Stimulated activated CD4-positive, alpha-beta T cell treated with anti-CD3 and anti-CD28 coated beads, Interleukin-2, amount 100 ng/mL, for 24 hours (primary cell): ENCODE measurements around the gene LPCAT3.

Source experiments
- DNase-seq, 2 donors: peaks; one replicate each; pipeline ENCODE4 v3.0.0-alpha.2; 2020

Gene LPCAT3

DNA sequence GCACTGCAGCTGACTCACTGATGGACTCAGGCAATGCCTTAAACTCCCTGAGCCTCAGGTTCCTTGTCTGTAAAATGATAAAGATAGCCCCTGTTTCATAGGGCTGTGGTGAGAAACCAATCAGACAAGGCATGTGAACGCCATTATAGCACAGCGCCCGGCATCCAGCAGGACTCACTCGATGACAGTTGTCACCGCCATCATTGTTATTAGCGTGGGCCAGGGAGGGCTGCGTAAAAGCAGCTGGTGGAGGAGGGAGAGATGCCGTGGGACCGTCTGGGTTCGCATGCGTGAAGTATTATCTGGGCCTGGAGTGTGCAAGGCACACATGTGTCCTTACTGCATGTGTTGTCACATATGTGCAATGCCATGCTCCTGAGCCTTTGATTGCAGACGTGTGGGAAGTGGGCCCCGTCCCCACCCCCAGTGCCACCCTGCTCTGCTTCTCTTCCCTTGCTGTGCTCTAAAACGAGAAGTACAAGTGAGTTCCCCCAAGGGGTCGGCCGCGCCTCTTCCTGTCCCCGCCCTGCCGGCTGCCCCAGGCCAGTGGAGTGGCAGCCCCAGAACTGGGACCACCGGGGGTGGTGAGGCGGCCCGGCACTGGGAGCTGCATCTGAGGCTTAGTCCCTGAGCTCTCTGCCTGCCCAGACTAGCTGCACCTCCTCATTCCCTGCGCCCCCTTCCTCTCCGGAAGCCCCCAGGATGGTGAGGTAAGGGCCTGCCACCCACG is 67.3 kb downstream of the LPCAT3 start, which contains the start of gene PTPN6:
Gene PTPN6, plus strand, starts transcription at position 546 of the 730 bp plus-strand sequence. Its CDS starts 157 bp downstream, at position 703.
- peak; percentile 64 to 75 for DNase-seq

DNA sequence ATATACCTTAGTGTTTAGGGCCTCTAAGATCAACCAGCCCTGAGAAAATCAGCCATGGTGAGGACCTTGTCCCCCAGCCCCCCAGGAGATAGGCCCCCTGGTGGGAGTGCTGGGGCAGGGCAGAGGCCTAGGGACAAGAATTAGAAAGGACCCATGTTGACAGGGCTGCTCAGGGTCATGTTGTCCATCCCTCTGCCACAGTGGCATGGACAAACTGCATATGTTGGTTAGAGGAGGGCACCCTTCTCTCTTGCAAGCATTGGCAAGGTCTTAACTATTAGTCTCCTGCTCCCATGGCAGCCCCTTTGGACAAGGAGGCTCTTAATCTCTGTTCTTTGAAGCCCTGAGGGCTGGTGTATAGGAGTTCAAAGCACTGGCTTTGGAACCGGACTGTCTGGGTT is 67.9 kb downstream of the LPCAT3 start:
- DNase-seq = peak; percentile 30 to 44

DNA sequence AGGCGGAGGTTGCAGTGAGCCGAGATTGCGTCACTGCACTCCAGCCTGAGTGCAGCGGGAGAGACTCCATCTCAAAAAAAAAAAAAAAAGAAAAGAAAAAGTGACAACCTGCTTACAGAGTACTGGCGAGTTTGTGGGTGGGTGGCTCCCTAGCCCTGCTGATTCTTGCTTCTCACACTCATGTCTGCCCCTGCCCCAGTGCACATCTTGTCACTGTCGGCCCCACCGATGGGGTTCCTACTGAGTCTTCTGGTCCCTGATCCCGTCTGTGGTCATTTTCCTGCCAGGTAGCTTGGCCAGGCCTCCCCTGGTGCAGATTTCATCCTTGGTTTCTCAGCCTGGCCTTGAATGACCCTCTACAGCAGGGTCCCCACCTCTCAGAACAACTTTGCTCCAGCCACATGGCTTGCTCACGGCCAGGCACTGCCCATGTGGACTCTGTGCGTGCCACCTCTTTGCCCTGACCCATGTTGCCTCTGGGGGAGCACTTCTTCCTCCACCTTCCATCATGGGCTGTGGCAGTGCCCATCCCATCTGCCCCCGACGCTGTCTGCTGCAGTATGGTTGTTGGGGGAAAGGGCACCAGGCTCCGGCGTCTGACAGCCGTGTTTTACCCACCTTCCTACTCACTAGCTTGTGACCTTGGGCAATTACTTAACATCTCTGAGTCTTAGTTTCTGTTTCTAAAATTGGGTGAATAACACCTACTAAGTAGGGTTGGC is 69.2 kb downstream of the LPCAT3 start:
- peak in 1 of 2 donors; percentile 31 for DNase-seq

DNA sequence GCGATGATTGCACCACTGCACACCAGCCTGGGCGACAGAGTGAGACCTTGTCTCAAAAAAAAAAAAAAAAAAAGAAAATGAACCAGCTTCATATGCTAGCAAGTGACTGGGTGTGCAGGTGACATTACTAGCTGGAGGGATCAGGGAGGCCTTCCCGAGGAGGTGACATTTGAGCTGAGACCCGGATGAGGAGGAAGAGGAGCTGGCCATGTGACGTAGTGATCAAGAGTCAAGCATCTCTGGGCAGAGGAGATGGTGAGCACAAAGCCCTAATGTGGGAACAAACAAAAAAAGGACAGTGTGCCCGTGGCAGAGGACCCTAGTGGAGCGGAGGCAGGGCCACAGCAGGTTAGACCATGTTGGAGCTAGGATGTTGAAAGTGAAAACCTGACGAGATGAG is 70.7 kb downstream of the LPCAT3 start:
- no peak for DNase-seq

DNA sequence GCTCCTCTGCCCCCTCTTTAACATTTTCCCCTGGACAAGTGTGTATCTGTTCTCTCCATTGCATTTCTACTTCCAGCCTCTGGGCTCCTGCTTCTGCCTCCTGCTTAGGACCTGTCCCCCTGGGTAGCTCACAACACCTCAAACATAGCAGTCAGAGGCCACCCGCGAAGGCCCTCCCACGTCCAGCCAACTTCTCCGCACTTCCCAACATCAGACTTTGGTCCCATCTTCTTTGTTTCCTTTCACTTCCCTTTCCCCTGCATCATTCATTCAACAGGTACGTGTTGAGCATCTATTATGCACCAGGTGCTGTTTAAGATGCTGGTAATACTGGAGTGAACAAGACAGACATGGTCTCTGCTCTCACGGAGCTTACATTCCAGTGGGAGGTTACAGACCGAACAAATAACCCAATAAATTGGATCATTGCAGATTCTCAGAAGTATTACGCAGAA is 71.3 kb downstream of the LPCAT3 start:
- DNase-seq = no peak

DNA sequence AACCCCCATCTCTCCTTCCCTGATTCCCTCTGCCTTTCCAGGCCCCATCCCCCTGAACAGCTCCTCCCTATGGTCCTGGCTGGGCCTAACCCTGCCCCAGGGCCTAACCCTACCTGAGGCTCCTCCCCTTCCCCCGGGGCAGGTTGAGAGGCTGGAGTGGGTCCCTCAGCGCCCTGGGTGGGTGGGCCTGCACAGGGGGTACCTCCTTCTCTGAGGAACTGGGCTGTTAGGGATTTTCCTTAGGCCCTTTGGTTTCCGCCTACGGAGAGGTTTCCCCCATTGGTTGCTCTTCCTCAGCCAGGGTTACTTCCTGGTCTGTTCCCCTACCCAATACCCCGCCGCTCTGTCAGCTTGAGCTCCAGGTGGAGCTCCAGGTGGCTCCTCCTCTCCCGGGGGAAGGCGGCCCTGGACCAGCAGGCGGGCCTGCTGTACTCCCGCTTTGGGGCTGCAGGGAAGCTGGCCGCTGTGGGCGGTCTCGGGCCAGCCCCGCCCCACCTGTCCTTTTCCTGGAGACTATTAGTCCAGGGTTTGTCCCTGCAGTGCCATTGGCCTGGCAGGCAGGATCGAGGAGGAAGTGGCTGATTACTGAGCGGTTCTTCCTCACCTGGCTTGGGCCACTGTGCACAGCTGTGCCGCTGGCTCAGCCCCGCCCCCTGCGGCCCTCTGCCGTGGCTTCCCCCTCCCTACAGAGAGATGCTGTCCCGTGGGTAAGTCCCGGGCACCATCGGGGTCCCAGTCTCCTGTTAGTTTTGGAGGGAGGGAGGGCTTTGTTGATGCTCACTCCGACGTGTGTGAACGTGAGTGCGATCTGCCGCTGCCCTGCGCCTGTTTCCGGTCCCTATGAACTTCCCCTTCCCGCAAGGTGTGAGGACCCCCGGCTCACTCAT is 72.0 kb downstream of the LPCAT3 start:
- peak; percentile 62 to 80 for DNase-seq

DNA sequence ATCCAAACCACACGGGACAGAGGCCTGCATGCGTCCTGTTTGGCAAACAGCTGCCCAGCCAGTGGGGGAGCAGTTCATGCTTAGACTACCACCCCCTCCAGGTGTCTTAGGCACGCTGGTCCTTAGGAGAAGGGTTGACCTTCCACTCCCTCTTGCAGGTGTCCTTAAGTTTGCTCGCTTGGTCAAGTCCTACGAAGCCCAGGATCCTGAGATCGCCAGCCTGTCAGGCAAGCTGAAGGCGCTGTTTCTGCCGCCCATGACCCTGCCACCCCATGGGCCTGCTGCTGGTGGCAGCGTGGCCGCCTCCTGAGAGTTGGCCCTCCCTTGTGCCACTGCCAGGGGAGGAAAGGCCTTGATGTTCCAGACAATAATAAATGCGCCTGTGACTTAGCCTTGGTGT is 72.7 kb downstream of the LPCAT3 start:
- DNase-seq = no peak

DNA sequence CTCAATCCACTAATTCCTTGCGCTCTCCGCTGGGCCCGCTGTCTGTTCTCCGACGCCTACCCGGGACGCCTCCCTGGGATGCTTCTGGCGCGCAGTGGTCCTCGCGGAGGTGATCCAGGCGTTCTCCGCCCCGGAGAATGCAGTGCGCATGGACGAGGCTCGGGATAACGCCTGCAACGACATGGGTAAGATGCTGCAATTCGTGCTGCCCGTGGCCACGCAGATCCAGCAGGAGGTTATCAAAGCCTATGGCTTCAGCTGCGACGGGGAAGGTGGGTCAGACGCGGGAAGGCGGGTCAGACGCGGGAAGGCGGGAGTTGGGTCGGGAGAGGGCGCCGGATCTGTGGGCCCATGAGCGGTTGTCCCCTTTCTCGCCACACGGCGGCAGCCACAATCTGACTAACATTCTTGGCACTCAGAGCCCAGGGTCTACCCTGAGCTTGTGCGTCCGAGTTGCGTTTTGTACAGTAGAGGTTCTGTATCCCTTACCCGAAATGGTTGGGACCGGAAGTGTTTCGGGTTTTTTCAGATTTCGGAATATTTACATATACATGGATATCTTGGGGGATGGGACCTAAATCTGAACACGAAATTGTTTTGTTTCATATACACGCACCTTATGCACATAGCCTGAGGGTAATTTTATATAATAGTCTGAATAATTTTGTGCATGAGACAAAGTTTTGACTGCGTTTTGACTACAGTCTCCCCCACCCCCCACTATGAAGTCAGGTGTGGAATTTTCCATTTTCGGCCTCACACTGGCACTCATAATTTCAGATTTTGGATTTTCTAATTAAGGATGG is 73.7 kb downstream of the LPCAT3 start:
- DNase-seq = peak; percentile 87 to 92

DNA sequence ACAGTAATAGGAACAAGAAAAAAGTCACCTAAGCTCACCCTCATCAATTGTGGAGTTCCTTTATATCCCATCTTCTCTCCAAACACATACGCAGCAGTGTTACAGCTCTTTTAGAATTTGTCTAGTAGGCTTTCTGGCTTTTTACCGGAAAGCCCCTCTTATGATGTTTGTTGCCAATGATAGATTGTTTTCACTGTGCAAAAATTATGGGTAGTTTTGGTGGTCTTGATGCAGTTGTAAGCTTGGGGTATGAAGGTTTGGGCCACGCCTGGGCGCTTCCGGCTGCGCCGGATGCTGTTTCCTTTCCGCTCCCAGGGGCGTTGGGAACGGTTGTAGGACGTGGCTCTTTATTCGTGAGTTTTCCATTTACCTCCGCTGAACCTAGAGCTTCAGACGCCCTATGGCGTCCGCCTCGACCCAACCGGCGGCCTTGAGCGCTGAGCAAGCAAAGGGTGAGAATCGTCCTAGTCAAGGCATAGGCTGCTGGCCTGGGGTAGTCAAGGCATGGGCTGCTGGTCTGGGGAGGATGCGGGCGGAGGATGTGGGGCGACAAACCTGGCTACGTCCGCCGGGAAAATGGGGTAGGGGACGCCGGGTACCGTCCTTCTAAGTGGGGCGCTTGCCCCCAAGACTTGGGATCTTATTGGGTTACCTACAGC is 74.4 kb downstream of the LPCAT3 start, which contains the start of the genes C12orf57 and RNU7-1:
Gene C12orf57, plus strand, starts transcription at position 301 of the 659 bp plus-strand sequence. Its CDS starts 100 bp downstream, at position 401.
Gene RNU7-1, plus strand, starts transcription at position 95 of the 659 bp plus-strand sequence.
- peak; percentile 79 to 82 for DNase-seq

DNA sequence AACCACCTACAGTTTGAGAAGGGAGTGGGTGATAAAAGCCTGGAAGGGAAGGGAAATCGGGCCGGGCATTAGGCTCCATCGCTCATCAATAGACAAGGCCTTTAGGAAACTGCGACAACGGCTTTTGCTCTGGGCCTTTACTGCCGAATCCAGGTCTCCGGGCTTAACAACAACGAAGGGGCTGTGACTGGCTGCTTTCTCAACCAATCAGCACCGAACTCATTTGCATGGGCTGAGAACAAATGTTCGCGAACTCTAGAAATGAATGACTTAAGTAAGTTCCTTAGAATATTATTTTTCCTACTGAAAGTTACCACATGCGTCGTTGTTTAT is 74.9 kb downstream of the LPCAT3 start:
- DNase-seq = peak; percentile 71 to 81

DNA sequence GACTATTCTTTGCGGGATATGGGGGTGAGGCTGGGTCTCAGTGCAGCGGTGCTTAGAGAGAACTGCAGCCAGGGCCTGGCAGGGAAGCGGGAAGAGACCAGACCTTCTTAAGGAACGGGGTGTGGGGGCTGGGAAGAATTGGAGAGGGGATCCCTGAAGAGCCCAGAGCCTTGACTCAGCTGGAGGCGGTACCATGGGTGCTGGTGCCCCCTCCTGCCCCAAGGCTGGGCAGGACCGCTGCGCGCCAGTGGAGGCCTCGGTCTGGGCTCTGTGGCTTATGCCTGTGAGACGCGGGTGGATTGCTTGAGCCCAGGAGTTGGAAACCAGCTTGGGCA is 76.0 kb downstream of the LPCAT3 start:
- no peak for DNase-seq

DNA sequence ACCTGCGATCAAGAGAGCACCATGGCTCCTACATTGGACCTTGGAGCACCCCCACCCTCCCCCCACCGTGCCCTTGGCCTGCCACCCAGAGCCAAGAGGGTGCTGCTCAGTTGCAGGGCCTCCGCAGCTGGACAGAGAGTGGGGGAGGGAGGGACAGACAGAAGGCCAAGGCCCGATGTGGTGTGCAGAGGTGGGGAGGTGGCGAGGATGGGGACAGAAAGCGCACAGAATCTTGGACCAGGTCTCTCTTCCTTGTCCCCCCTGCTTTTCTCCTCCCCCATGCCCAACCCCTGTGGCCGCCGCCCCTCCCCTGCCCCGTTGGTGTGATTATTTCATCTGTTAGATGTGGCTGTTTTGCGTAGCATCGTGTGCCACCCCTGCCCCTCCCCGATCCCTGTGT is 76.5 kb downstream of the LPCAT3 start:
- DNase-seq = no peak

DNA sequence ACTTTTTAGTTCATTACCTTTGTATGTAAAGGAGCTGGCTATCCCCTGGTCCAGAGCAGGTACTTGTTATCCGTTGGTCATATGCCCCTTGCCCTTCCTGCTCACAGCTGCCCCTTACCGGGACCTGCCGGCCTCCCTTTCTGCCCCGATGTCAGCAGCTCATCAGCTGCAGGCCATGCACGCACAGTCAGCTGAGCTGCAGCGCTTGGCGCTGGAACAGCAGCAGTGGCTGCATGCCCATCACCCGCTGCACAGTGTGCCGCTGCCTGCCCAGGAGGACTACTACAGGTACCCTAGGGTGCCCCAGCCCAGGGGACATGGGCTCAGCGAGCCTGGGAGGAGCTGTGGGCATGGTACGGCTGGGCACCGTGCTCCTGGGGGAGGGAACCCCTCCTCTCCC is 77.0 kb downstream of the LPCAT3 start:
- DNase-seq = no peak

DNA sequence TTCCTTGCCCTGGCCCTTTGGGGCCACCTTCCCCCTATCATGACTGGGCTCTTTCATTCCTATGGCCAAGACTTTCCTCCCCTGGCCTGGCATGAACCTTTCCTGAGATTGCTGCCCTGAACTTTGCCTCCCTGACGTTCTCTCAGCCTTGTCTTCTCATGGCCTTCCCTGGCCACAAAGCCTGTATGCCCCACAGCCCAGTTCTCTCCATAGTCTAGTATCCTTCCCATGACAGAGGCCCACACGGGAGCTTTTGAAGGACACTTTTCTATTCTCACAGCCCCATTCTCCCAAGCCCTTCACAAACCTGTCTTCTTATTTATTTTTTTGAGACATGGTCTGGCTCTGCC is 79.1 kb downstream of the LPCAT3 start:
- no peak for DNase-seq

DNA sequence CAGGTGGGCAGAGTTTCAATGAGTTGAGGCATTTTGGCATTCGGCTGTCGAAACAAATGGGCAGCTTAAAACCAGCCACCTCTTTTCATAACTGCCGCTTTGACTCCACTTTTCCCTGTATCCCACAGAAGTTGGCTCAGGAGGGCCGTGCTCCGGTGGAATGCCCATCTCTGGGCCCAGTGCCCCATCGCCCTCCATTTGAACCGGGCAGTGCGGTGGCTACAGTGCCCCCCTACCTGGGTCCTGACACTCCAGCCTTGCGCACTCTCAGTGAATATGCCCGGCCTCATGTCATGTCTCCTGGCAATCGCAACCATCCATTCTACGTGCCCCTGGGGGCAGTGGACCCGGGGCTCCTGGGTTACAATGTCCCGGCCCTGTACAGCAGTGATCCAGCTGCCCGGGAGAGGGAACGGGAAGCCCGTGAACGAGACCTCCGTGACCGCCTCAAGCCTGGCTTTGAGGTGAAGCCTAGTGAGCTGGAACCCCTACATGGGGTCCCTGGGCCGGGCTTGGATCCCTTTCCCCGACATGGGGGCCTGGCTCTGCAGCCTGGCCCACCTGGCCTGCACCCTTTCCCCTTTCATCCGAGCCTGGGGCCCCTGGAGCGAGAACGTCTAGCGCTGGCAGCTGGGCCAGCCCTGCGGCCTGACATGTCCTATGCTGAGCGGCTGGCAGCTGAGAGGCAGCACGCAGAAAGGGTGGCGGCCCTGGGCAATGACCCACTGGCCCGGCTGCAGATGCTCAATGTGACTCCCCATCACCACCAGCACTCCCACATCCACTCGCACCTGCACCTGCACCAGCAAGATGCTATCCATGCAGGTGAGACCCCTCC is 79.7 kb downstream of the LPCAT3 start:
- no peak for DNase-seq

DNA sequence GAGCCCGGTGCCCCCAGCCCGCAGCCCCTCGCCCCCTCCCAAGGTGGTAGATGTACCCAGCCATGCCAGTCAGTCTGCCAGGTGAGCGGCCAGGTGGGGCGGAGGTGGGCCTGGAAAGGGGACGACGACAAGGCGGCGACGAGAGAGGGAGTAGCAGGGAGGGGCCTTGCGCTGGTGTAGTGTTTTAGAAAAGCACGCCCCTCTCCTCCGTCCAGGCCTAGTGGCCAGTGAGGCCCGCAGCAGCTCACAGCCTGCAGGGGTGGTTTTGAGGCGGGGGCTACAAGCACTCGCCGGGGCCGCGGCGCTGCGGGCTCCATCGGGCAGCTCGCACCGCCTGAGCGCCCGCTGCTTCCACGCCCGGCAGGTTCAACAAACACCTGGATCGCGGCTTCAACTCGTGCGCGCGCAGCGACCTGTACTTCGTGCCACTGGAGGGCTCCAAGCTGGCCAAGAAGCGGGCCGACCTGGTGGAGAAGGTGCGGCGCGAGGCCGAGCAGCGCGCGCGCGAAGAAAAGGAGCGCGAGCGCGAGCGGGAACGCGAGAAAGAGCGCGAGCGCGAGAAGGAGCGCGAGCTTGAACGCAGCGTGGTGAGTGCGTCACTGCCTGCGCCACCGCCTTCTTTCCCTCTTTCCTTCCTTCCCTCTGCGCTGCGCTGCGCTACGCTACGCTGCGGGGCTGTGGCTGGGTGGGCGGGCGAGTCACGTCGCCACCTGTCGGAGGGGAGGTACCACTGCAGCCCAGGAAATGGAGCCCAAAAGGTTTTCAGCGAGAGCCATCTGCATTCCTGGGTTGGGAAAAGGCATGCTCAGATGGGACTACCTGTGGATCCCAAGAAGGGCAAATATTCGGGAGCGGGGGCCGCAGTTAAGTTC is 80.6 kb downstream of the LPCAT3 start:
- peak; percentile 91 to 92 for DNase-seq

DNA sequence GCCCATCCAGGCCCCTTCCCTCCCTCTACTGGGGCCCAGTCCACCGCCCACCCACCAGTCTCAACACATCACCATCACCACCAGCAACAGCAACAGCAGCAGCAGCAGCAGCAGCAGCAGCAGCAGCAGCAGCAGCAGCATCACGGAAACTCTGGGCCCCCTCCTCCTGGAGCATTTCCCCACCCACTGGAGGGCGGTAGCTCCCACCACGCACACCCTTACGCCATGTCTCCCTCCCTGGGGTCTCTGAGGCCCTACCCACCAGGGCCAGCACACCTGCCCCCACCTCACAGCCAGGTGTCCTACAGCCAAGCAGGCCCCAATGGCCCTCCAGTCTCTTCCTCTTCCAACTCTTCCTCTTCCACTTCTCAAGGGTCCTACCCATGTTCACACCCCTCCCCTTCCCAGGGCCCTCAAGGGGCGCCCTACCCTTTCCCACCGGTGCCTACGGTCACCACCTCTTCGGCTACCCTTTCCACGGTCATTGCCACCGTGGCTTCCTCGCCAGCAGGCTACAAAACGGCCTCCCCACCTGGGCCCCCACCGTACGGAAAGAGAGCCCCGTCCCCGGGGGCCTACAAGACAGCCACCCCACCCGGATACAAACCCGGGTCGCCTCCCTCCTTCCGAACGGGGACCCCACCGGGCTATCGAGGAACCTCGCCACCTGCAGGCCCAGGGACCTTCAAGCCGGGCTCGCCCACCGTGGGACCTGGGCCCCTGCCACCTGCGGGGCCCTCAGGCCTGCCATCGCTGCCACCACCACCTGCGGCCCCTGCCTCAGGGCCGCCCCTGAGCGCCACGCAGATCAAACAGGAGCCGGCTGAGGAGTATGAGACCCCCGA is 81.4 kb downstream of the LPCAT3 start:
- peak; percentile 70 to 71 for DNase-seq

DNA sequence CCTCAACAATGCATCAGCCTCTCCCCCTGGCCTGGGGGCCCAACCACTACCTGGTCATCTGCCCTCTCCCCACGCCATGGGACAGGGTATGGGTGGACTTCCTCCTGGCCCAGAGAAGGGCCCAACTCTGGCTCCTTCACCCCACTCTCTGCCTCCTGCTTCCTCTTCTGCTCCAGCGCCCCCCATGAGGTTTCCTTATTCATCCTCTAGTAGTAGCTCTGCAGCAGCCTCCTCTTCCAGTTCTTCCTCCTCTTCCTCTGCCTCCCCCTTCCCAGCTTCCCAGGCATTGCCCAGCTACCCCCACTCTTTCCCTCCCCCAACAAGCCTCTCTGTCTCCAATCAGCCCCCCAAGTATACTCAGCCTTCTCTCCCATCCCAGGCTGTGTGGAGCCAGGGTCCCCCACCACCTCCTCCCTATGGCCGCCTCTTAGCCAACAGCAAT is 82.1 kb downstream of the LPCAT3 start:
- DNase-seq = no peak
